Adrenal gland (tissue), 5 donors: ENCODE measurements around the gene KATNAL2.

Experiments used
- POLR2A ChIP-seq, 2 donors: fragments of 450-650 bp; IDR thresholded peaks; one replicate each; pipeline ENCODE4 v1.6.1; 2017; ENCODE audit warnings: antibody characterized with exemption in 2 of 2, mild to moderate bottlenecking in 2 of 2, moderate library complexity in 1 of 2
- TF ChIP-seq, protein P1 (sequence below), 6 experiments: fragments of 450-650 bp in 4 of 6; fragments of 200-600 bp in 2 of 6; sonication (generic) in 1 of 6; IDR thresholded peaks; 1 replicate in 5 of 6; 2 replicates in 1 of 6; pipeline versions ENCODE4 v1.5.1 to v1.8.0; 2016 to 2021; ENCODE audit warnings: antibody characterized with exemption in 6 of 6, mild to moderate bottlenecking in 2 of 6, moderate library complexity in 1 of 6
- donor health status: DM: no; HTN: no; CAD: no.

DNA sequence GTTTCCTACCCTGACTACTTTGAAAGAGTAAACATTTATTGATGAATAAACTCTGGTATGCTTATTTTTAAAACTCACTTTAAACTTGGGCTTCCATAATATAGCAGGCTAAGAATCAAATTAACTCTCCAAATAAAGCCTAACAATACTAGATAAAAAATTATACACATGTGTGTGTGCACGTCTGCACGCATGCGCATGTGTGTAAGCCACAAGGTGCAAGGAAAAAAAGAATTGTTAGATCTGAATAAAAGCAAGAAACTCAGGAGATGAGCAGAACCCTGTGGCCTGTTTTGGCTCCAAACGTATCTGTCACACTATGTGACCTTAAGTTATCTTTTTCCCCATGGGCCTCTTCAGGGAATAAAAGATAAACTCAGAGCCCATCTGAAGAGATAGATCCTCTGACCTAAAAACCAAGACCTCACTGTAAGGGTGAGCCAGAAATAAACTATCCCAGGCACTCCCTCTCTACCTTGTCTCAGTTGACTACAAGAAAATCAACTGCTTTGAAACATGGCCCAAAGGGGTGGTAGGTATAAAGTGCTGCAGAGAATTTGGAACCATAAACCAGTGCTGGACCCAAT is 226.6 kb downstream of the KATNAL2 start:
- TF ChIP-seq POLR2A (IDR thresholded peaks at IDR 0.05) = no peak
- TF ChIP-seq, protein P1, sequence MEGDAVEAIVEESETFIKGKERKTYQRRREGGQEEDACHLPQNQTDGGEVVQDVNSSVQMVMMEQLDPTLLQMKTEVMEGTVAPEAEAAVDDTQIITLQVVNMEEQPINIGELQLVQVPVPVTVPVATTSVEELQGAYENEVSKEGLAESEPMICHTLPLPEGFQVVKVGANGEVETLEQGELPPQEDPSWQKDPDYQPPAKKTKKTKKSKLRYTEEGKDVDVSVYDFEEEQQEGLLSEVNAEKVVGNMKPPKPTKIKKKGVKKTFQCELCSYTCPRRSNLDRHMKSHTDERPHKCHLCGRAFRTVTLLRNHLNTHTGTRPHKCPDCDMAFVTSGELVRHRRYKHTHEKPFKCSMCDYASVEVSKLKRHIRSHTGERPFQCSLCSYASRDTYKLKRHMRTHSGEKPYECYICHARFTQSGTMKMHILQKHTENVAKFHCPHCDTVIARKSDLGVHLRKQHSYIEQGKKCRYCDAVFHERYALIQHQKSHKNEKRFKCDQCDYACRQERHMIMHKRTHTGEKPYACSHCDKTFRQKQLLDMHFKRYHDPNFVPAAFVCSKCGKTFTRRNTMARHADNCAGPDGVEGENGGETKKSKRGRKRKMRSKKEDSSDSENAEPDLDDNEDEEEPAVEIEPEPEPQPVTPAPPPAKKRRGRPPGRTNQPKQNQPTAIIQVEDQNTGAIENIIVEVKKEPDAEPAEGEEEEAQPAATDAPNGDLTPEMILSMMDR (IDR thresholded peaks at IDR 0.05) = no peak
